H7 (cell line): ENCODE measurements around the gene PCCA. TPM values are rescaled to one million over a fixed set of nuclear protein-coding genes. Genes with fewer than 3 reads are reported as not detected.
A peak's percentile ranks its signal among the peaks of the same experiment; 100 is the strongest.

Experiments used
- DNase-seq: peaks from one replicate; pipeline ENCODE4 v3.0.0; 2012
- H3K27me3 ChIP-seq: 2 replicates; pipeline ENCODE4 v1.6.0; 2011; ENCODE audit warnings: mild to moderate bottlenecking, low read length; ENCODE audit not compliant: control insufficient read depth, insufficient read depth
- H3K36me3 ChIP-seq: replicated peaks from 2 replicates; pipeline ENCODE4 v1.5.1; 2011; ENCODE audit warnings: low read length; ENCODE audit not compliant: control insufficient read depth, insufficient read depth
- H3K4me3 ChIP-seq: 2 replicates; pipeline ENCODE4 v1.5.1; 2011; ENCODE audit warnings: low read depth, mild to moderate bottlenecking, control low read depth, low read length, moderate library complexity; ENCODE audit not compliant: insufficient read depth
- total RNA-seq: library from RNA; depleted of rRNA; stranded (reverse); fragments of >200 nt; shearing (Covaris generic); gene quantifications from 2 replicates; pipeline ENCODE4 v1.2.3, GENCODE V29; 2014

Gene PCCA
- total RNA-seq, 1 experiment from 2014 or later = 23.9 TPM

DNA sequence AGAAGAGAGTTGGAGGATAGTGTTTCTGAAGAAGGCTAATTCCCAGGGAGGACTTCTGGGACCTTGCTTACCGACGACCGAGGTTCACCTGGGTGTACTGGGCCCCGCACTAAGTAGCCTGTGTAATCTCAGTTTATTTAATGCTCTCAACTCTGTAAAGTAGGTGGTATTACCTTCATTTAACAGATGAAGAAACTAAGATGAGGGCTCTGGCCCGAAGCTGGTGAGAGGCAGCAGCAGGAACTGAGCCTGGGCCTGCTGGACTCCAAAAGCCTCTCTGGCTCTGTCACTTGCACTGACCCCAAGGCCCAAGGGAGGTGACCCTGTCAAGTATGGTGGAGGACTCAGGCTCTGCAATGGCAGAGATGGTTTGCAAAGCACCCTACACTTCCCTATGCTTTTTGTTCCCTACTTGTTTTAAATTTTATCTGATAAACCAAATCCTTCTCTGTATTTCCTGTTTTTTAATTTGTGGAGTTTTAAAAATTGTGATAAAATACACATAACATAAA lies 449.1 kb downstream of the PCCA start:
- Histone ChIP-seq H3K4me3 (no peak overlapping the region), H3K27me3 (no peaks in the 10 kb centered on the region), H3K36me3 (no peaks in the 10 kb centered on the region)
- DNase-seq = no peak

DNA sequence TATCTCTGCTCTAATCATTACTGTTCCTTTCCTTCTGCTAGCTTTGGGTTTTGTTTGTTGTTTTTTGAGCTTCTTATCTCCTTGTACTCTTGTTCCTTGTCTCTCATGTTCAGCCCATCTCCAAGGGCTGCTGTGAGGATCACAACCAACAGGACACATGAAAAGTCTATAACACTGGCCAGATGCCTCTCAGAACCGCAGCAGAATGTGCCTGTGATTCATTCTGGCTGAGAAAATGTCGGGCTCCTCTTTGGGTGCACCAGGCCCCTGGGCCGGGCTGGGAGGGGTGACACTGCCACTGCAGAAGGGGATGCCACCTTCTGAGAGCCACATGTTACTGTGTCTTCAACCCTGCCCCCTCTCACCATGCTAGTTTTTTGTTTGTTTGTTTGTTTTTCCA lies 451.7 kb downstream of the PCCA start:
- no peaks in the 10 kb centered on the region for H3K36me3 ChIP-seq
- no peak for DNase-seq
- no peaks in the 10 kb centered on the region for H3K27me3 ChIP-seq

DNA sequence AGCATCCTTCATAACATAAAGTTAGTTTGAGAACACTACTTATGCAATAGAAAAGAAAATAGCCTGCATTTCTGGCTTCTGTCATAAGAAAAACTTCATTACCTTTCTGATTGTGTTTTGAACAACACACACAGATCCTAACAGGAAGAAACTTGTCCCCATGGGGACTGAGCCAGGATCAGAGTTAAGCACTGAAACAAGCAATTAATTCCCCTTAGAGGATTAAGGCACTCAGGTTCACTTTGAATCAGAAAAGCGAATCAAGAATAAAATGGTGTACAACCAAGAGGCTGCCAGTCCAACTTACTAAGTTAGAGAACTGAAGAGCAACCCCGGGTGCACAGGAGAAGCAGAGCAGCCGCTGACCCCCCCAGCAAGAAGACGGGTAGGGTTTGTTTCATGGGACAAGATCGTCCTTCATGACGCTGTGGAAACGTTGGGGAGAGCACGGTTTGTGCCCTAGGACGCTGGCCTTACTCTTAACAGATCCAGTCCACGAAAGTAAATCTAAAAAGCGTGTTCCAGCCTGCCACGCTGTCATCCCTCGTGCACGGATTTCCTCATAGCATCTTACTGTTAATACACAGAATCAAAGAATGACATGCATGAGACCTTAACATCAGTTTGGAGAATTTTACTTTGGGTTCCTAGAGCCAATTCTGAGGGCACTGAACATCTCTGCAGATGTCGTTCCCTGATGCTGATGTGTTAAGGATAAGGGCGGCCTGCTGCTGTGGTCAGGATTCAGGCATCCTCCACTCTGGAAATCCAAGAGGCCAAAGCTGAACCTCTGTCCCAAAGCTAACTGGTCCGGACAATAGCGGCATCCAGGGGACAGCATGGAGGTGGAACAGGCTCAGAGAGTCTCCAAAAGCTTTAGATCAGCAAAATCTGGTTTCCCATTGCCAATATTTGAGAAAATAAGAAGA lies 453.3 kb downstream of the PCCA start:
- Histone ChIP-seq H3K36me3 (no peaks in the 10 kb centered on the region), H3K27me3 (no peaks in the 10 kb centered on the region), H3K4me3 (no peak overlapping the region)
- DNase-seq = no peak

More for the DNA sequence above, 451.7 kb downstream of the PCCA start:
- H3K4me3 ChIP-seq = no peak overlapping the region

DNA sequence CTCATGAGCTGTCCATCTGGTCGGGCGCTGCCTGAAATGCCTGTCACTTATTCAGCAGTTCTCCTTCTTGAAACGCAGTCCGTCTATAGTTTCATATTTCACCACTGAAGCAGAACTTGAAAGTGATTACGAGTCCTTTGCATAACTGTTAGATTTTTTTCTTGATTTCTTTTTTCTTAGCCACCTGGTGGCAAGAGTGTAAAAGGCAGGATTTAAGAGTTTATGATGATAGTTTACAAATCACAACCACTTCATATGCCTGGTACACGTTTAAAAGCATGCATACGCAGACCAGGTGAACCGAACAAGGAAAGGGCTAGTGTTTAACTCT lies 453.9 kb downstream of the PCCA start:
- DNase-seq = no peak
- H3K27me3 ChIP-seq = no peaks in the 10 kb centered on the region
- H3K36me3 ChIP-seq = no peaks in the 10 kb centered on the region
- no peak overlapping the region for H3K4me3 ChIP-seq

DNA sequence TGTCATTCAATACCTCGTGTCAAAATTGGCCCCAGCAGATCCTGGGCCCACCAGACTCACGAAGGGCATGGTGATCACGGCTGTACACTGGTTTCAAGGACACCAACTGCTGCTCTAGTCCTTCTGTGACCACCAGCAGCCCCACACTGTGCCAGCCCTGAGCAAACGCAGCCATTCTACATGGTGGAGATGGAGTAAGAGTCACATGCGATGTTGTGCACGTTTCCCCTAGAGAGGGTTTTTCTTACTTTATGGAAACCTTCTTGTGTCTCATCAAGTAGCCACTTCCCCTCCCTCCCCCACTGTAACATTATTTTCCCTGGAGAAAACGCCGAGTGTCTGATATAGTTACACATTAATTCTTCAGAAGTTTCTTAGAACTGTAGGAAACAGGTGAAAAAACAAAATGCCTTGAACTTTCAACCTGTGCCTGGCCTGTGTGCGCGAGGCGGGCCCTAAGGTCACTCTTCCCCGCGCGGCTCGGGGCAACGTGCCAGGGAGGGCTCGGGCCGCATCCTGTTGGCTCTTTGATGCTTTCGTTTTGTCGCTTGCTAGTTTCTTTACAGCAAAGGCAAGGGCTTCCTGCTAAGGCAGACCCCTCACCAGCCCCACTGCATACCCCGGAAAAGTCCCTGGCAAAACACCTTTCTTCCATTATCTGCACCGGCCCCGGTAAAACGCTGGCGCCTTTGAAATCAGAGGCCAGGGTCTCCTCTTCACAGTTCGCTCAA lies 455.1 kb downstream of the PCCA start:
- no peak for DNase-seq
- Histone ChIP-seq H3K27me3 (no peaks in the 10 kb centered on the region), H3K36me3 (no peaks in the 10 kb centered on the region), H3K4me3 (no peak overlapping the region)

DNA sequence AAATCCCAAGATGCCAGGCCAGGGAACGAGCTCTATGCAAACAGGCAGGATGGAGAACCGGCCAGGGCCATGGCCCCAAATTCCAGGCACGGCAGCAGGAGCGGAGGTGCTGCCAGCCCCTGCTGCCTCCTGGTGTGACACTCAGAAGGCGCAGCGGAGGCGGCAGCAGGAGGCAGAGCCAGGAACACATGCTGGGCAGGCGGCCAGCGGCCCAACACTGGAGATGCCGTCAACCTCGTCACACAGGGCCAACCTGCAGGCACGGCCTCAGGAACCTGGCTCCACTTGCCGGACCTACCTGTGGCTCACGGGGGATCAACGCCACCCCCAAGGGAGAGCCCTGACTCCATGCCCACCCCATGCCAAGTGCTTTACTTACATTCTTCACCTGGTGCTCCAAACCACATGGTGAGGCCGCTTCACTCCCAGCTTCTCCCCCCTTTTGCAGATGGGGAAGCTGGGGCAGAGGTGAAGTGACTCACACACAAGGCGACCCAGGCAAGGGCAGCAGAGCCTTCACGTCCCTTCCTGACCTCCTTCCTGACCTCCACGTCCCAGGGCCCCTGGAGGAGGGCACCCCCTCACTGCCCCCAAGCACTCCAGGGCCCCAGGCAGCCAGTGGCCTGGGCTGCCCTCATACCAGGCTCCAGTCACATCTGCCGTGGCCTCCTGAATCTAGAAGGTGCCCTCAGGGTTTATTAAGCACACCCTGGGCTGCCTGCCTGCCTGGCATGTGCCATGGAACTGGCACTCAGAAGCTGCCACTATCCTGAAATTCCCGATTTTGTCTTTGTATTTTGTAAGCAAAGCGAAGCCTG lies 456.2 kb downstream of the PCCA start:
- Histone ChIP-seq H3K4me3 (no peak overlapping the region), H3K36me3 (no peaks in the 10 kb centered on the region), H3K27me3 (no peaks in the 10 kb centered on the region)
- DNase-seq = no peak

DNA sequence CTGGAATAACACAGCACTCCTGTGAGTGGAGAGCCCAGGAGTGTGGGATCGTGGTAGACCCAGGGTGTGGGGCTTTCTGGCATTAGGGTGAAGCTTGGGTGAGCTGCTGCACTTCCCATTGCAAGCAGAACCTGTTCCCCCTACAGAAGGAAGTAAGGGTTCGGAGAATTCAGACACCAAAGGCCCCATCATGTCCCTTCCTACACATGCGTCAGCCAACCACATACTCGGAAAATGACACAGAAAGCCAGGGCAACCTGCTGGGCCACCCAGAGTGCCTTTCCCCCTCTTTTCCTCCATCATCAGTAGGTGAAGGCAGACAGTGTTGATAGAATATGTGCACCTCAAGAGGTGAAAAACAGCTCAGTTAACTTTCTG lies 456.8 kb downstream of the PCCA start:
- DNase-seq = no peak
- Histone ChIP-seq H3K27me3 (no peaks in the 10 kb centered on the region), H3K36me3 (no peaks in the 10 kb centered on the region), H3K4me3 (no peak overlapping the region)

DNA sequence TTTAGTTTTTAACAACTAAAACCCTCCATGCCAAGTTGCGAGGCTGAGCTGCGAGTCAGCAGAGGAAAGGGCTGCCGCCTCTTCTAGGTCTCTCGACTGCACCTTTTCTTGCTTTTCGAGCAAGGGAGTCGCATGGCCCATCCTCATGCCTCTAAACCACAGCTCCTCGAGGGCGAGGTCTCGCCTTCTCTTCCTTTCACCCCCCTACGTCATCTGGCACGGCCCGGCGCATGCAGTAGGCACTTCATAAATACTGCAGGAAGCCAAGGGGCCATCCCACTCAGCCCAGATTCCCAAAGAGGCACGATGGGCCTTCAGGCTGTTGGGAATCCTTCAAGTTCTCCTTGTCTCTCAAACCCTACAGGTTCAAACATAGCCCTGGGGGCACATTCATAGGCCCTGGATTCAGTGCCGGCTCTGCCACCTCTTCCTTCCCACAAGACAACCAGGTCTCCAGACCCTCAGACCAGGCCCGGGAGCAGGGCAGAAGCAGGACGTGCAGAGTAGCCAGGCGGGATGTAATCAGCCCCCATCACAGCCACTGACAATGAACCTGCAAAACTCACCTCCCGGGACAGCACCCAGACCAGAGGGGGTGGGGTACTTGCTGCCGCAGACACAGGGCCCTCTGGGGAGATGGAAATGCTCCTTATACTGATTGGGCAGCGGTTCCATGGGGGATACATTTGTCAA lies 458.0 kb downstream of the PCCA start:
- Histone ChIP-seq H3K4me3 (no peak overlapping the region), H3K36me3 (no peaks in the 10 kb centered on the region), H3K27me3 (no peaks in the 10 kb centered on the region)
- peak; percentile 48 for DNase-seq

DNA sequence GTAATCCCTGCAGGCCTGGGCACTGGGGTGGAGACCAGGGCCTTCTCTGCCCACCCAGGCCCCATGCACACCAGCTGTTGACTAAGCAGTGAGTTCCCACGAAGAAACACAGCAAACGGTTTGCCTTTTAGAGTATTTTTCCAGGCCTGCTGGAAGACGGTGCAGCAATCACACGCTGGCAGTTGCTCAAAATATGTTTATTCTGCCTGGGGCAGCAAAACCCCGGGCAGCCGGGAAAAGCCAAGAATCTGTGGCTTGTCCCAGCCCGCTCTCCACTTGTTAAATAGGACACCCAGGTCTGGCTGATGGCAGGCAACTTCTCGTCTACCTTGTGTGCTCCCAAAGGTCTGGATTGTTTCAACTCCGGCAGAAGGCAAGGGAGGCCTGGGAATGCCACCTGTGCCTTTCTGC lies 458.9 kb downstream of the PCCA start:
- Histone ChIP-seq H3K4me3 (no peak overlapping the region), H3K27me3 (no peaks in the 10 kb centered on the region), H3K36me3 (no peaks in the 10 kb centered on the region)
- DNase-seq = peak; percentile 26

DNA sequence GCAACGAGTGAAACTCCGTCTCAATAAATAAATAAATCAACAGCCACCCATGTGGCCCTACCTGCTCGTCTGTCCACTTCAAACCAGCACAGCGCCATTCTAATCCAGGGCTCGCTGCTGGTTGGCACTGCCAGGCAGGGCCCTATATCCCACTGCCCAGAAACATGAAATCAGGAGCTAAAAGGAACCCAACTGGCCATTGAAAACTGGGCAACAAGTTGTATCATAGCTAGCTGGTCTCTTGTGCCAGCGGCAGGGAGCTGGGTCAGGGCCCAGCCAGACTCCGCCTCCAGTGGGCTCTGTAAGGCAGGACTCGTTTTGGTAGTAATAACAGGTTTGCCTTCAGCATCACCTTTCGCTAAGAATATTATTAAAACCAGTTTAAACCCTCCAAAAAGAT lies 460.4 kb downstream of the PCCA start:
- Histone ChIP-seq H3K27me3 (no peaks in the 10 kb centered on the region), H3K36me3 (no peaks in the 10 kb centered on the region), H3K4me3 (no peak overlapping the region)
- peak; percentile 37 for DNase-seq

DNA sequence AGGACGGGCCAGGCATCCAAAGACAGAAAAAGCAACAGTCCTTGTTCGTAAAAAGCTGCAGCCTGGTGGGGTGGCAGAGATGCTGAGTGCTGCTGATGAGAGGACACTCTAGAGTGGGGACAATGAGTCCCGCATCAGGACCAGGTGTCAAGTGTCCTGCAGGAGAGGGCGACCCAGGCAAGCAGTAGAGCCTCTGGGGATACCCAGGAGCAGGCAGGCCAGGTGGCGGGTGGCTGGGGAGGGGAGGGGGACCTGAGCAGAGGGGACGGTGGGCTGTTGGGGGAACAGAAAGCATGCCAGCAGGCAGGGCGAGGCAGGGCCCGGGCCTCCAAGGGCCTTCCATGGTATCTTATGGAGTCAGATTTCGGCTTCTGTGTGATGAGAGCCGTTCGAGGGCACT lies 463.9 kb downstream of the PCCA start:
- no peaks in the 10 kb centered on the region for H3K36me3 ChIP-seq
- DNase-seq = peak; percentile 40
- H3K27me3 ChIP-seq = no peaks in the 10 kb centered on the region
- H3K4me3 ChIP-seq = no peak overlapping the region

DNA sequence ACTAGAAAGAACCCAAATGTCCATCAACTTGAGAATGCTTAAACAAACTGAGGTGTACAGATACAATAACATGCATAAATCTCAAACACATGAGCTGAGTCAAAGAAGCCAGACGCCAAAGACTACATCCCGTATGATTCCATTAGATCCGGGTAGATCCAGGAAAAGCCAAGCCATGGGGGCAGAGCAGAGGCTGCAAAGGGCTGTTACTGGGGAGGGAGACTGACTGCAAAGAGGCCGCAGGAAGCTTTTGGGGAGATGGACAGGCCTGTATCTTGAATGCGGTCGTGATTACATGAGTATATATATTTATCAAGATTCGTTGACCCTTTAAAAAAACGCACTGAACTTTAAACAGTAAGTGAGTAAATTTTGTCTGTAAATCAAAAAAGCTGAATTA lies 471.0 kb downstream of the PCCA start:
- Histone ChIP-seq H3K36me3 (no peaks in the 10 kb centered on the region), H3K27me3 (no peaks in the 10 kb centered on the region), H3K4me3 (no peak overlapping the region)
- no peak for DNase-seq

DNA sequence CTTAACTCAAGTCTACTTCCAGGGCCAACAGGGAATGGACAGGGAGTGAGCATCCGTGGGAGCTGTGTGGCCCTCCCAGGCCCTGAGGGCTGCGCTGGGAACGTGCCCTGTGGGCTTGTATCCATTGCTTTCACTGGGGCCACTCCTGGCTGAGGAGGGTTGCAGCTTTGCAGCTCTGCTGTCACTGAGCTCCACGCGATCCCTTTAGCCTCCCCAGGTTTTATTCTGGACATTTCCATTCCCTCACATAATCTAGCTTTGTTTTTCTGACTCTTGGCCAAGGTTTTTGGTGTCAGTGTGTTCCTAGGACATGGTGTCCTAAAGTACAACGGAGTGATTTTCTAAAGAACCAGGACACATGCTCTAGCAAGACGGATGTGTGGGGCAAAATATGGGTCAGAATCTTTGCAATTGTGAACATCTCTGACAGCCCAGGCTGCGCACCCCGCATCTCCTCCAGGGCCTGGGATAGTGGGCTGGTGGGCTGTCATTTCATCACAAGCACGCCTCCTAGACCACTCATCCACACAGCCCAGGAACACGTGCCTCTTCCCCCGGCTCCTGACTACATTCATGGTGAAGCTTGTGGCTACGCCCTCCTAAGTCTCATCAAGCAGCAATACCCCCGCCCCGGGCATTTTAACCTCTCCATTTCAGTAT lies 471.7 kb downstream of the PCCA start:
- H3K4me3 ChIP-seq = no peak overlapping the region
- peak; percentile 38 for DNase-seq
- H3K27me3 ChIP-seq = no peaks in the 10 kb centered on the region
- no peaks in the 10 kb centered on the region for H3K36me3 ChIP-seq

DNA sequence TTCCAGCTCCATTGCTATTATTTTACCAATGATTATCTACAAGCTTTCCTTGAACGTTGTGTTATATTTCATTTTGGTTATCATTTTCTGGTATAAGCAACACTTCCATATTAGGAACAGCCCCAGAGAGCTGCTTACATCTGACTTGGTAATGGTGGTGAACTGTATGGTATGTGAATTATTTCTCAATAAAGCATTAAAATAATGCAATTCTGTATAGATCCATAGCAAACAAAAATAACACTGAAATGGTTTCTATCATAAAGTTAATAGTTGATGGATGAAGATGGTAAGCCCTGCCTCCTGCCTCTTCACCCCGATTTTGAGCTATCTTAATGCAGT lies 472.2 kb downstream of the PCCA start:
- Histone ChIP-seq H3K4me3 (no peak overlapping the region), H3K27me3 (no peaks in the 10 kb centered on the region), H3K36me3 (no peaks in the 10 kb centered on the region)
- no peak for DNase-seq
